ENCODE data around the gene PHF14. TPM values are rescaled to one million over a fixed set of nuclear protein-coding genes. Genes with fewer than 3 reads are reported as not detected.

The PHF14 gene
- total and polyA plus RNA-seq, 2 donors (not counting 3 experiments of a cell fraction or from before 2014, with no cell fraction given), result 8.8 to 43.4 TPM

DNA sequence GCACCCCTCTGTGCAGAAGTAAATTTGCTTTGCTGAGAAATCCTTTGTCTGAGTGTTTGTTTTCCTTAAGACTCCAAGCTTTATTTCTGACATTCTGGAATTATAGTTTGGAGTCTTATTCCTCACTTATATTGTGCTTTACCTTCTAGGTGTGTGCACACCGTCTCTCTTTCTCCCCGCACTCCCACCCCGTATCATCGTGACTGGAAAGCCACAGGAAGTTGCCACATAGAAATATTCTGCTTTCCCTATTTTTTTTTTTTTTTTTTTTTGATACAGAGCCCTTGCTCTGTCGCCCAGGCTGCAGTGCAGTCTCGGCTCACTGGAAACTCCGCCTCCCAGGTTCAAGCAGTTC lies 109.5 kb downstream of the PHF14 start:
- Histone ChIP-seq H3K36me3 (ENCODE audit: control insufficient read depth in 2 of 2, extremely low read depth in 1 of 2, insufficient read depth in 2 of 2, low read length in 2 of 2) (no peaks in the 10 kb centered on the region), H3K9me1 (replicated peaks; ENCODE audit: control insufficient read depth, extremely low read depth, insufficient read depth, low read length) (no peaks in the 10 kb centered on the region), H3K27me3 (ENCODE audit: control insufficient read depth in 2 of 2, insufficient read depth in 2 of 2, low read length in 2 of 2) (no peaks in the 10 kb centered on the region), H3K4me2 (ENCODE audit: insufficient read depth, low read length) (no peak overlapping the region), H3K4me3 (replicated peaks in 1 of 3; ENCODE audit: insufficient read depth in 1 of 3, low read depth in 1 of 3, low read length in 3 of 3) (no peak overlapping the region), H4K20me1 (replicated peaks; ENCODE audit: control insufficient read depth, extremely low read depth, insufficient read depth, low read length) (no peaks in the 10 kb centered on the region), H2AFZ (ENCODE audit: low read depth, low read length) (no peak overlapping the region), H3K79me2 (ENCODE audit: control insufficient read depth, insufficient read depth, low read length) (no peaks in the 10 kb centered on the region), H3K9ac (replicated peaks; ENCODE audit: extremely low read depth, insufficient read depth, low read length) (no peak overlapping the region), H3K27ac (ENCODE audit: insufficient read depth, low read depth, low read length) (peak overlapping the region; percentile 34), H3K4me1 (ENCODE audit: control insufficient read depth, extremely low read depth, insufficient read depth, low read length) (no peaks in the 10 kb centered on the region), H3K9me3 (replicated peaks; ENCODE audit: control insufficient read depth, insufficient read depth, low read length) (no peaks in the 10 kb centered on the region)
- no peak for TF ChIP-seq EZH2 (IDR thresholded peaks at IDR 0.05; ENCODE audit: borderline replicate concordance, low read depth, low read length, severe bottlenecking)
- TF ChIP-seq JUN (IDR thresholded peaks at IDR 0.05; ENCODE audit: borderline replicate concordance, insufficient read depth, insufficient read length, low read depth), result no peak
- TF ChIP-seq, protein P1, sequence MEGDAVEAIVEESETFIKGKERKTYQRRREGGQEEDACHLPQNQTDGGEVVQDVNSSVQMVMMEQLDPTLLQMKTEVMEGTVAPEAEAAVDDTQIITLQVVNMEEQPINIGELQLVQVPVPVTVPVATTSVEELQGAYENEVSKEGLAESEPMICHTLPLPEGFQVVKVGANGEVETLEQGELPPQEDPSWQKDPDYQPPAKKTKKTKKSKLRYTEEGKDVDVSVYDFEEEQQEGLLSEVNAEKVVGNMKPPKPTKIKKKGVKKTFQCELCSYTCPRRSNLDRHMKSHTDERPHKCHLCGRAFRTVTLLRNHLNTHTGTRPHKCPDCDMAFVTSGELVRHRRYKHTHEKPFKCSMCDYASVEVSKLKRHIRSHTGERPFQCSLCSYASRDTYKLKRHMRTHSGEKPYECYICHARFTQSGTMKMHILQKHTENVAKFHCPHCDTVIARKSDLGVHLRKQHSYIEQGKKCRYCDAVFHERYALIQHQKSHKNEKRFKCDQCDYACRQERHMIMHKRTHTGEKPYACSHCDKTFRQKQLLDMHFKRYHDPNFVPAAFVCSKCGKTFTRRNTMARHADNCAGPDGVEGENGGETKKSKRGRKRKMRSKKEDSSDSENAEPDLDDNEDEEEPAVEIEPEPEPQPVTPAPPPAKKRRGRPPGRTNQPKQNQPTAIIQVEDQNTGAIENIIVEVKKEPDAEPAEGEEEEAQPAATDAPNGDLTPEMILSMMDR (IDR thresholded peaks at IDR 0.05; ENCODE audit: extremely low read depth in 1 of 2, insufficient read depth in 1 of 2, low read depth in 1 of 2, low read length in 2 of 2), result no peak
- no peak for TF ChIP-seq POLR2AphosphoS5 (IDR thresholded peaks at IDR 0.05; ENCODE audit: insufficient read depth, low read depth, low read length)
- TF ChIP-seq MYC (IDR thresholded peaks at IDR 0.05; ENCODE audit: low read depth, low read length), result no peak
- no peak for TF ChIP-seq GATA2 (IDR thresholded peaks at IDR 0.05; ENCODE audit: insufficient read depth, insufficient read length, low read depth, low read length)
- no peak for TF ChIP-seq POLR2A (IDR thresholded peaks at IDR 0.05; ENCODE audit: low read depth, low read length)
- TF ChIP-seq, protein P2, sequence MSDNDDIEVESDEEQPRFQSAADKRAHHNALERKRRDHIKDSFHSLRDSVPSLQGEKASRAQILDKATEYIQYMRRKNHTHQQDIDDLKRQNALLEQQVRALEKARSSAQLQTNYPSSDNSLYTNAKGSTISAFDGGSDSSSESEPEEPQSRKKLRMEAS (IDR thresholded peaks at IDR 0.05; ENCODE audit: insufficient read depth, insufficient read length), result no peak
- no peak for TF ChIP-seq FOS (IDR thresholded peaks at IDR 0.05; ENCODE audit: borderline replicate concordance, insufficient read depth, low read length)
- CTCF ChIA-PET, result interaction anchor here (0.7 to 1.6 kb wide), 2 partner anchors 25 to 43 kb away, joined by 3 to 4 read pairs; no protein-coding TSS in a partner anchor
- DNase-seq (ENCODE audit: low read depth, low spot score), result no peak
- POLR2A ChIA-PET, result no interaction called here
- dilution Hi-C loops (cut with MboI; ENCODE audit: extremely low pct_ligation_motif_present, low sequenced_read_pairs), result no loop called here
- intact Hi-C loops (cut with micrococcal nuclease), result no loop called here
- no peak for FAIRE-seq
- BruUV-seq (replicated peaks), result no TSS peak
